DOHH2 (cell line): ENCODE measurements around the gene CD244.

Source experiments
- EZH2phosphoT487 ChIP-seq: fragments of 200-600 bp; sonication (generic); IDR thresholded peaks from 2 replicates; pipeline ENCODE4 v1.6.1; 2017; ENCODE audit warnings: borderline replicate concordance, mild to moderate bottlenecking, antibody characterized with exemption, low read length, moderate library complexity, mixed read lengths
- TF ChIP-seq, protein P1 (sequence below): fragments of 200-600 bp; sonication (generic); IDR thresholded peaks from one replicate; pipeline ENCODE4 v1.5.1; 2014; ENCODE audit warnings: antibody characterized with exemption, mild to moderate bottlenecking, low read depth, low read length; ENCODE audit not compliant: poor library complexity, severe bottlenecking

DNA sequence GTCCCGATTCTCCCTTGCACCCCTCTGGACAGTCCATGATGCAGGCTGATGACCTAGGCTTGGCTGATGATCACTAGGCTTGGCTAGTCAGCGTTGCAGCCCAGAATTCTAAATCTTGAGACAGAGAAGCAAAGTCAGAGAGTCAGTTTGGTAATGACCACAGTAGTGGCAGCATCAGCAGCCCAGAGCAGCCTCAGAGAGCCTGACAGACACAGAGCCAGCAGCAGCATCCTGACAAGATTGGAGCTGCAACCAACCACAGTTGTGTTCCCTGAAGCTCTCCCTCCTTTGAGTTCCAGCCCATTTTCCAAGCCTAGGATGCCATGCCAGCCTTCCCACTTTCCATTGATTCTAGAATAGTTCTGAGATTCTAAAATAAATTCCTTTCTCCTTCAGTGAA, 39.1 kb upstream of the CD244 start:
- TF ChIP-seq, protein P1, sequence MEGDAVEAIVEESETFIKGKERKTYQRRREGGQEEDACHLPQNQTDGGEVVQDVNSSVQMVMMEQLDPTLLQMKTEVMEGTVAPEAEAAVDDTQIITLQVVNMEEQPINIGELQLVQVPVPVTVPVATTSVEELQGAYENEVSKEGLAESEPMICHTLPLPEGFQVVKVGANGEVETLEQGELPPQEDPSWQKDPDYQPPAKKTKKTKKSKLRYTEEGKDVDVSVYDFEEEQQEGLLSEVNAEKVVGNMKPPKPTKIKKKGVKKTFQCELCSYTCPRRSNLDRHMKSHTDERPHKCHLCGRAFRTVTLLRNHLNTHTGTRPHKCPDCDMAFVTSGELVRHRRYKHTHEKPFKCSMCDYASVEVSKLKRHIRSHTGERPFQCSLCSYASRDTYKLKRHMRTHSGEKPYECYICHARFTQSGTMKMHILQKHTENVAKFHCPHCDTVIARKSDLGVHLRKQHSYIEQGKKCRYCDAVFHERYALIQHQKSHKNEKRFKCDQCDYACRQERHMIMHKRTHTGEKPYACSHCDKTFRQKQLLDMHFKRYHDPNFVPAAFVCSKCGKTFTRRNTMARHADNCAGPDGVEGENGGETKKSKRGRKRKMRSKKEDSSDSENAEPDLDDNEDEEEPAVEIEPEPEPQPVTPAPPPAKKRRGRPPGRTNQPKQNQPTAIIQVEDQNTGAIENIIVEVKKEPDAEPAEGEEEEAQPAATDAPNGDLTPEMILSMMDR, result no peak
- TF ChIP-seq EZH2phosphoT487, result no peak
